B cell (primary cell): ENCODE results near the gene RPS14. TPM values are rescaled to one million over a fixed set of nuclear protein-coding genes. Genes with fewer than 3 reads are reported as not detected.
A peak's percentile ranks its signal among the peaks of the same experiment; 100 is the strongest.

Source experiments
- ATAC-seq: fragments of 200-7000 bp; cut with Tn5 transposase; one replicate; pipeline ENCODE4 v1.10.0; 2021; ENCODE audit warnings: low read depth, mild to moderate bottlenecking, moderate number of reproducible peaks, moderate library complexity
- CTCF ChIA-PET: fragments of 350-600 bp; sonication (Branson Sonifier 250); formaldehyde crosslinking; loops from one replicate; lab custom pipeline; 2021; ENCODE audit warnings: antibody characterized with exemption, inconsistent platforms; lab: Charles Lee
- POLR2A ChIA-PET: fragments of 350-600 bp; sonication (Branson Sonifier 250); formaldehyde crosslinking; loops from one replicate; lab custom pipeline; 2021; ENCODE audit warnings: antibody characterized with exemption; lab: Charles Lee
- DNase-seq: peaks from one replicate; pipeline ENCODE4 v3.0.0; 2013
- H2AFZ ChIP-seq: 2 replicates; pipeline ENCODE4 v1.6.1; 2012; ENCODE audit warnings: mild to moderate bottlenecking, low read depth, low read length; ENCODE audit not compliant: insufficient read depth, poor library complexity, severe bottlenecking
- H3K27ac ChIP-seq, 2 donors: 1 replicate in 1 of 2; 2 replicates in 1 of 2; pipeline ENCODE4 v1.5.1; 2012 to 2013; ENCODE audit warnings: low read length in 2 of 2, mild to moderate bottlenecking in 2 of 2, moderate library complexity in 1 of 2
- H3K27me3 ChIP-seq, 4 experiments: fragments of 200-600 bp in 1 of 4; sonication (generic) in 1 of 4; replicated peaks in 1 of 4; 1 replicate in 2 of 4; 2 replicates in 2 of 4; pipeline versions ENCODE4 v1.6.1 to v1.7.0; 2013 to 2016; ENCODE audit warnings: low read length in 3 of 4, mild to moderate bottlenecking in 2 of 4, mixed read lengths in 1 of 4, moderate library complexity in 1 of 4; ENCODE audit not compliant: insufficient read depth in 4 of 4, control insufficient read depth in 3 of 4; ENCODE audit errors: control extremely low read depth in 1 of 4
- H3K36me3 ChIP-seq, 2 experiments: replicated peaks in 1 of 2; 1 replicate in 1 of 2; 2 replicates in 1 of 2; pipeline versions ENCODE4 v1.6.1 to v1.7.1; 2013; ENCODE audit warnings: low read length in 1 of 2; ENCODE audit not compliant: insufficient read depth in 2 of 2, control insufficient read depth in 1 of 2; ENCODE audit errors: control extremely low read depth in 1 of 2, extremely low read depth in 1 of 2
- H3K4me1 ChIP-seq, 2 donors: fragments of 200-600 bp in 1 of 2; sonication (generic) in 1 of 2; 1 replicate in 1 of 2; 2 replicates in 1 of 2; pipeline versions ENCODE4 v1.5.1 to v1.6.1; 2013 to 2017; ENCODE audit warnings: low read length in 2 of 2; ENCODE audit not compliant: control insufficient read depth in 2 of 2, insufficient read depth in 2 of 2
- H3K4me2 ChIP-seq: replicated peaks from 2 replicates; pipeline ENCODE3; 2012; ENCODE audit warnings: mild to moderate bottlenecking, low read depth, low read length; ENCODE audit not compliant: poor library complexity, severe bottlenecking
- H3K4me3 ChIP-seq, 5 experiments: fragments of 200-600 bp in 1 of 5; sonication (generic) in 1 of 5; 1 replicate in 3 of 5; 2 replicates in 2 of 5; pipeline versions ENCODE4 v1.5.1 to v1.7.0; 2011 to 2016; ENCODE audit warnings: low read length in 4 of 5, mild to moderate bottlenecking in 4 of 5, low read depth in 2 of 5, control low read depth in 1 of 5, moderate library complexity in 1 of 5; ENCODE audit not compliant: insufficient read depth in 1 of 5; ENCODE audit errors: control extremely low read depth in 1 of 5, extremely low read depth in 1 of 5
- H3K79me2 ChIP-seq: fragments of 200-600 bp; sonication (generic); one replicate; pipeline ENCODE4 v1.6.0; 2016; ENCODE audit warnings: low read length; ENCODE audit not compliant: control insufficient read depth, insufficient read depth
- H3K9ac ChIP-seq: fragments of 200-600 bp; sonication (generic); 2 replicates; pipeline ENCODE4 v1.6.1; 2017; ENCODE audit warnings: mild to moderate bottlenecking, low read length, moderate library complexity
- H3K9me3 ChIP-seq, 3 donors: one replicate each; pipeline versions ENCODE4 v1.6.1 to v1.7.1; 2013; ENCODE audit warnings: low read length in 2 of 3; ENCODE audit not compliant: control insufficient read depth in 2 of 3, insufficient read depth in 1 of 3; ENCODE audit errors: control extremely low read depth in 1 of 3
- H4K20me1 ChIP-seq: 2 replicates; pipeline ENCODE4 v1.6.0; 2012; ENCODE audit warnings: mild to moderate bottlenecking, low read length; ENCODE audit not compliant: insufficient read depth, control insufficient read depth, poor library complexity, severe bottlenecking
- H3K27ac Mint-ChIP-seq: one replicate; pipeline ENCODE4 v1.8.0; 2021; ENCODE audit warnings: mixed read lengths
- H3K27me3 Mint-ChIP-seq: one replicate; pipeline ENCODE4 v1.8.0; 2021; ENCODE audit warnings: mixed read lengths
- H3K4me1 Mint-ChIP-seq: one replicate; pipeline ENCODE4 v1.8.0; 2021; ENCODE audit warnings: mixed read lengths
- H3K4me3 Mint-ChIP-seq: one replicate; pipeline ENCODE4 v1.8.0; 2021; ENCODE audit warnings: mixed read lengths
- H3K9me3 Mint-ChIP-seq: one replicate; pipeline ENCODE4 v1.8.0; 2022; ENCODE audit warnings: mixed read lengths; ENCODE audit not compliant: insufficient read depth
- CTCF ChIP-seq: fragments of 200-600 bp; IDR thresholded peaks from one replicate; pipeline ENCODE4 v1.8.0; 2022; ENCODE audit warnings: antibody characterized with exemption, mild to moderate bottlenecking
- EZH2 ChIP-seq: IDR thresholded peaks from 2 replicates; pipeline ENCODE4 v1.6.1; 2012; ENCODE audit warnings: borderline replicate concordance, low read depth, mild to moderate bottlenecking, moderate library complexity, low read length; ENCODE audit not compliant: insufficient read depth, poor library complexity, severe bottlenecking
- WGBS: methylation state at CpG from one replicate; pipeline ENCODE4 v1.1.5; 2013; ENCODE audit warnings: missing lambda C conversion rate; ENCODE audit not compliant: insufficient coverage; 5-methylcytosine and 5-hydroxymethylcytosine counted together
- intact Hi-C: fragments of 100-400 bp; cut with micrococcal nuclease; formaldehyde crosslinking; loops from one replicate; pipeline ENCODE4 v1.10.0; 2022
- polyA plus RNA-seq: library from polyadenylated mRNA; depleted of rRNA; stranded (reverse); fragments of >200 nt; gene quantifications from 2 replicates; pipeline ENCODE4 v1.2.3, GENCODE V29; 2012
- total RNA-seq, 2 donors: library from RNA; stranded (reverse); fragments of 120-200 nt in 1 of 2; gene quantifications; 1 replicate in 1 of 2; 2 replicates in 1 of 2; pipeline versions ENCODE4 v1.2.3 to v1.2.4, GENCODE V29; 2013 to 2022

The RPS14 gene
- total and polyA plus RNA-seq, 2 donors (not counting 1 experiment from before 2014, with no cell fraction given) = 3,740 to 6,881 TPM

- intact Hi-C loops = no loop called here
- POLR2A ChIA-PET = interaction anchor here (0.6 to 21.5 kb wide), 2 partner anchors 10 to 12 kb away, joined by 5 to 387 read pairs; partner anchors contain the start of gene CD74
Observed at GRCh38 chr5:150422075-150422474, 27.5 kb downstream of the RPS14 start.

More at GRCh38 chr5:150422075-150422474, 27.5 kb downstream of the RPS14 start:
- WGBS = 90% methylated on average over 2 of the region's 4 CpGs
- Histone ChIP-seq H4K20me1 (no peaks in the 10 kb centered on the region), H3K36me3 (no peaks in the 10 kb centered on the region), H3K27me3 (no peaks in the 10 kb centered on the region), H3K4me2 (peak overlapping the region; percentile 30), H3K4me3 (no peak overlapping the region), H3K4me1 (peaks cover 44 to 49% of the 10 kb centered on the region in 2 donors), H2AFZ (no peak overlapping the region), H3K9ac (no peak overlapping the region), H3K9me3 (no peaks in the 10 kb centered on the region), H3K79me2 (peaks cover 91% of the 10 kb centered on the region), H3K27ac (no peak overlapping the region)
- no peak for ATAC-seq
- H3K4me3 Mint-ChIP-seq = no peak overlapping the region
- H3K9me3 Mint-ChIP-seq = no peaks in the 10 kb centered on the region
- no peaks in the 10 kb centered on the region for H3K27me3 Mint-ChIP-seq
- CTCF ChIA-PET = interaction anchor here (1.0 to 4.8 kb wide), 2 partner anchors 11 kb away, joined by 3 to 19 read pairs; no protein-coding TSS in a partner anchor
- TF ChIP-seq CTCF (no peak), EZH2 (no peak)
- H3K27ac Mint-ChIP-seq = peak overlapping the region; percentile 73
- peaks cover 39% of the 10 kb centered on the region for H3K4me1 Mint-ChIP-seq
- DNase-seq = no peak
